GM21381 (cell line): ENCODE results near the gene AUNIP.

Experiments
- ATAC-seq: cut with Tn5 transposase; IDR thresholded peaks from one replicate; pipeline ENCODE4 v1.9.1; 2021; ENCODE audit warnings: mild to moderate bottlenecking, moderate library complexity; ENCODE audit not compliant: unreplicated experiment

Gene AUNIP

GRCh38 chr1:25811384-25812082 is 47.7 kb downstream of the AUNIP start:
- ATAC-seq: no peak

- ATAC-seq: no peak
These were observed 48.6 kb downstream of the AUNIP start for GRCh38 chr1:25810341-25811299.

DNA sequence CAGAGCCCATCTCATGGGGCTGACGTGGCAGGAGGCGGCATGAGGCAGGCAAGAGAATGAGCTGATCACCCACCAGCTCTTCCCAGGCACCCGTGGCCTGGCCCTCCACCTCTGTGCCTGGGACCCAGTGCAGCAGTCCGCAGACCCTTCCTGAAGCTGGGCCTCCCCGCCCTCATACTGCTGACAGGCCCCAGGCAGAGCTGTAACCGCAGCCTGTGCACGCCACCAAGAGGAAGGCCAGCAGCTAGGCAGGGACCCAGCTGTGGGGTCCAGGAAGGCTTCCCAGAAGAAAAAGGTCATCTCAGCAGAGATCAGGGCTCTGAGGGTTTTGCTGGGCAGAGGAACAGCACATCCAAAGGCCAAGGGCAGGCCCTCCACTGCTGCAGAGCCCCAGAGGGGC is 49.3 kb downstream of the AUNIP start:
- ATAC-seq: no peak

GRCh38 chr1:25809283-25809926 is 49.9 kb downstream of the AUNIP start:
- ATAC-seq: no peak

DNA sequence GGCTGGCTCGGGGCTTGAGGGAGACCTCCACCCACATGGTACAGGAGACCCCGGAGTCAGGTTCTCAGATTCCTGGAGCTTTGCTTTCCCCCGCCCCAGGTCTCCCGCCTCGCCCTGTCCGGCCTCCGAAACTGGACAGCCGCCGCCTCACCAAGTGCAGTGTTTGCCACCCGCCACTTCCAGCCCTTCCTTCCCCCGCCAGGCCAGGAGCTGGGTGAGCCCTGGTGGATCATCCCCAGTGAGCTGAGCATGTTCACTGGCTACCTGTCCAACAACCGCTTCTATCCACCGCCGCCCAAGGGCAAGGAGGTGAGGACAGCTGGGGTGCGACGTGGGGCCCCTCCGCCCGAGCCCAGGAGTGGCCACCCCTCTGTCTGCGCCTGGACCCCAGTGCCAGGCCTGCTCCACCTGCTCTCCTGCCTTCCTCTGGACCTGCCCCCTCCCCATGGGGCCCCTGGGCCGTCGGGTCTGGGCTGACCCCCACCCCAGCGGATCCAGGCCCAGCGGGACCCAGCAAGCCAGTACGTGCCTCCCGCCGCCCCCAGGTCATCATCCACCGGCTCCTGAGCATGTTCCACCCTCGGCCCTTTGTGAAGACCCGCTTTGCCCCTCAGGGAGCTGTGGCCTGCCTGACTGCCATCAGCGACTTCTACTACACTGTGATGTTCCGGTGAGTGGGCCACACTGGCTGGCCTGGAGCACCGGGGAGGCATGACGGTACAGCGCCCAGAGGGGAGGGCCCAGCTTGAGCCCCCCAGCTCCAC is 50.6 kb downstream of the AUNIP start:
- no peak for ATAC-seq

GRCh38 chr1:25807480-25808390 is 51.5 kb downstream of the AUNIP start:
- no peak for ATAC-seq

DNA sequence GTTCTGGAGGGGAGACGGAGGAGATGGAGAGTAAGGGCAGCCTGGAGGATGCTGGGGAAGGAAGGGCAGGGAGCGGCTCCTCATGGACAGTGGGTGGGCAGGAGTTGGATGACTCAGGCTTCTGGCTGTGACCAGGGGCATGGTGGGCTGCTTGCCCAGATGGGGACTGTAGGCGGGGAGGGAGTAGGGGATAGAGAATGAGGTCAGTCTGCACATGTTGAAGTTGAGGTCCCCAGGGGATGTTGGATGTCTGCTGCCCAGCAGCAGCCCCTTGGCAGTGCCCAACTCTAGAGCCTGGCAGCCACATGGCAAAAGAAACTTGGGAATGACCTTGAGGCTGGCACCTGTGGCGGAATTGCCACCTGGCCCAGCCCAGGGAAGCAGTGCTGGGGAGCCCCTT is 52.8 kb downstream of the AUNIP start:
- no peak for ATAC-seq

DNA sequence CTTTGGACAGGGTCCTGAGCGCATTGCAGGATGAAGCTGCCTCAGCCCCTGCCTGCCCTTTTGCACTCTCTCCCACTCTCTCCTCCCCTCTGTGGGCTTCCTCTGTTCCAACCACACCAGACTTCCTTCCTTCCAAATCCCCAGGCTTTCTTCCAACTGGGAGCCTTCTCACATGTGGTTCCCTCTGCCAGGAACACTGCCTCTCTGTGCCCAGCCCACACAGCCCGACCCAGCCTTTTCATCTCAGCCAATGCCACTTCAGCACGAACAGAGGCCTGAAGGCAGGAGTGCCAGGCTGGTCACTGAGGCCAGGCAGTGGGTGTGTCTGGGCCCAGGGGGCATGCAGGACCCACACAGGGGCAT is 53.4 kb downstream of the AUNIP start:
- ATAC-seq: no peak

- no peak for ATAC-seq
These were observed 54.0 kb downstream of the AUNIP start for GRCh38 chr1:25804964-25805862.

DNA sequence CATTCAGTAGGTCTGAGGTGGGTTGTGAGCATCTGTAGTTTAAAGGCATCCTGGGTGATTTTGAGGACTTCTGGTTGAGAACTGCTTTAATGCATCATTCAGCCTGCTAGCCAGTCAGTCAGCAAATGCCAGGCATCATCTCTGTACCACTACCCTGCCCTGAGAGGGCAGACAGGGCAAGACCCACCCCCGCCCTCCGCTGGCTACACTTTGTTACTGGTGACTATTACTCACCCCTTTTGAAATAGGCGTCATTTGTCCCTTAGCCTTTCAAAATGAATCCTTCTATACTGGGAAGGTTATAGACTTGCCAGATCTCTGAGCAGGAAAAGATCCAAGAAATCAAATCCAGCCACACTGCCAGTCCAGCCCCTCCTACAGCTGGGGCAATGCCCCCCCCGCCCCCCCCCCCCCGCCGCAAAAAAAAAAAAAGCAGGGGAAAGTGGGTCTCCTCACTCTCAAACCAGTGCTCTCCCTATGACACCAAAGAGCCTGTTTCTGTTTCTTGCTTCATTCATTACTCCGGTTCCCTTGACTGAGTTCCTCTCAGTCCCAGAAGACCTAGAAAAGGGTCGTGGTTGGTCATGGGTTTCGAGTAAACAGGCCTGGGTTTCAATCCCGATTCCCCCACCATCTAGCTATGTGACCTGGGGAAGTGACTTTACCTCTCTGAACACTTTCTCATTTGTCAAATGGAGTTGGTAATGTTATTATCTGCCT is 54.9 kb downstream of the AUNIP start:
- no peak for ATAC-seq

DNA sequence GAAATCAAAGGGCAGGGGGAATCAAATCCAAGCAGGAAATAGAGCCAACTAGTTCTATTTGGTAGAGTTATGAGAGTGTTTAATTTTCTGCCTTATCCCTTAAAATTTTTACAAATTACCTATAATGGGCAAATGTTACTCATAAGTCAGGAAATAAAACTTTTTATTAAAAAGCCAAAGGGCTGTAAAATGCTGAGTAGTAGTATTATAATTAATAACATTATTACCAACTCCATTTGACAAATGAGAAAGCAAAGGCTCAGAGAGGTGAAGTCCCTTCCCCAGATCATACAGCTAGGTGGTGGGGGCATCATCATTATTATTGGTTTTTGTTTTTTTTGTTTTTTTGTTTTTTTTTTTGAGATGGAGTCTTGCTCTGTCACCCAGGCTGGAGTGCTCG is 55.9 kb downstream of the AUNIP start:
- no peak for ATAC-seq

GRCh38 chr1:25802915-25803314 is 56.3 kb downstream of the AUNIP start:
- no peak for ATAC-seq

DNA sequence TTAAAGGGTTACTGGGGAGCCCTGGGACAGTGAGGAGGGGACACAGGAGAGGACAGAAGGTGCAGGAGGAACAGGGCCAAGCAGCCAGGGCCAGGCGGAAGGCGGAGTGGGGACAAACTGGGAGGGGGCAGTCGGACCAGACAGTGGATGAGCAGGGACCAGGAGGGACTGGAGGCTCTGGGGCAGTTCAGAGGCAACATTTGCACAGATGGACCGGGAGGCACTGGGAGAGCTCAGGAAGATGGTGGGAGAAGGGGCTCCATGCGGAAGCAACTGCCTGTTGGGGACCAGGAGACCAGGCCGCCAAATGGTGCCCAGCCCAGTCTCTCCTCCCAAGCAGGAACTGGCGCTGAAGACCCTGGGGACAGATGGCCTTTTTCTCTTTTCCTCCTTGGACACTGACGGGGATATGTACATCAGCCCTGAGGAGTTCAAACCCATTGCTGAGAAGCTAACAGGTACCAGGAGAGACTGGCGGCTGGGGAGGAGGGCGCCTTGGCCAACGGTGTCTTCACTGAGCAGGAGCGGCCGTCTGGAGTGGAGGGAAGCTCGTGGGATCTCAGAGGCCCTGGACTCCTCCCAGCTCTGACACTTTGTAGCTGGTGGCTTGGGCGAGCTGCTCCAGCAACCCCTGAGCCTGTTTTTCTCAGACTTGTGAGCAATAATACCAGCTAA is 58.4 kb downstream of the AUNIP start:
- no peak for ATAC-seq

- no peak for ATAC-seq
These were observed 59.1 kb downstream of the AUNIP start, which contains the start of gene SELENON for GRCh38 chr1:25799935-25800702. Gene SELENON (plus strand): TSS chr1:25800193. CDS start chr1:25800231, 38 bp downstream.

GRCh38 chr1:25799352-25799934 is 59.8 kb downstream of the AUNIP start:
- ATAC-seq: no peak

- no peak for ATAC-seq
These were observed 60.4 kb downstream of the AUNIP start for GRCh38 chr1:25798666-25799351.
